Right cardiac atrium (tissue), 5 donors: ENCODE results near the gene SLC9C1. TPM values are rescaled to one million over a fixed set of nuclear protein-coding genes. Genes with fewer than 3 reads are reported as not detected.

Source experiments
- ATAC-seq, 2 donors: fragments of 200-7000 bp; cut with Tn5 transposase; one replicate each; pipeline versions ENCODE4 v1.8.0 to v1.9.1; 2020; ENCODE audit warnings: moderate library complexity in 2 of 2, mild to moderate bottlenecking in 1 of 2
- DNase-seq, 3 donors: peaks; one replicate each; pipeline ENCODE4 v3.0.0-alpha.2; 2020
- H3K27ac ChIP-seq: one replicate; pipeline ENCODE4 v1.5.1; 2013; ENCODE audit warnings: mild to moderate bottlenecking, low read length, control low read depth, moderate library complexity
- H3K27me3 ChIP-seq: one replicate; pipeline ENCODE4 v1.6.1; 2013; ENCODE audit not compliant: control insufficient read depth, insufficient read depth
- H3K4me1 ChIP-seq: one replicate; pipeline ENCODE4 v1.6.1; 2013; ENCODE audit warnings: low read length; ENCODE audit not compliant: control insufficient read depth, insufficient read depth
- H3K4me3 ChIP-seq: one replicate; pipeline ENCODE4 v1.5.1; 2013; ENCODE audit warnings: low read length, control low read depth
- H3K9me3 ChIP-seq: one replicate; pipeline ENCODE4 v1.6.1; 2013; ENCODE audit warnings: low read length; ENCODE audit not compliant: control insufficient read depth
- WGBS: extraction: QIAGEN DNeasy Blood & Tissue Kit; methylation state at CpG from one replicate; pipeline ENCODE4 v1.1.7; 2013; 5-methylcytosine and 5-hydroxymethylcytosine counted together
- intact Hi-C, 4 donors: fragments of 100-400 bp; cut with DNase I; formaldehyde crosslinking; loops; one replicate each; pipeline versions ENCODE4 v1.11.0 to v1.14.0; 2022 to 2023
- polyA plus RNA-seq: library from polyadenylated mRNA; stranded (reverse); fragments of 200-250 nt; gene quantifications from one replicate; pipeline ENCODE4 v1.2.3, GENCODE V29; 2013
- total RNA-seq, 4 donors: library from RNA; stranded (reverse); fragmentation: NEBNext Ultra II Directional; extraction: Animal tissue kit (Norgen Biotek cat#: 25700); gene quantifications; one replicate each; pipeline ENCODE4 v1.2.1, GENCODE V29; 2021
- donor health status: healthy with polysubstance abuse.
- donor health status: DM: no; HTN: yes; CAD: no.
- donor health status: DM: no; HTN: no; CAD: no.
- donor health status: DM: no; HTN: yes; CAD: no; lungs with severe emphysema.
- donor health status: DM: yes; HTN: yes; CAD: no.

Gene SLC9C1
- total and polyA plus RNA-seq, 5 donors, result 0.14 to 0.69 (median 0.31) TPM

GRCh38 chr3:112138219-112138969 is 155.6 kb downstream of the SLC9C1 start:
- peaks cover 2% of the 10 kb centered on the region for H3K4me1 ChIP-seq
- H3K9me3 ChIP-seq, result no peaks in the 10 kb centered on the region
- whole genome bisulfite sequencing, result 25% methylated on average over 1 of the region's 1 CpG
- no peak overlapping the region for H3K27ac ChIP-seq
- ATAC-seq (no peak), DNase-seq (no peak)
- no peak overlapping the region for H3K4me3 ChIP-seq
- no peaks in the 10 kb centered on the region for H3K27me3 ChIP-seq
- intact Hi-C loops, result no loop called here

- Histone ChIP-seq H3K4me3 (no peak overlapping the region), H3K27me3 (no peaks in the 10 kb centered on the region), H3K4me1 (peaks cover 2% of the 10 kb centered on the region), H3K27ac (no peak overlapping the region), H3K9me3 (no peaks in the 10 kb centered on the region)
- DNase-seq (no peak), ATAC-seq (no peak)
- WGBS, result 46% methylated on average over 4 of the region's 4 CpGs
- intact Hi-C loops, result no loop called here
Measured at GRCh38 chr3:112137781-112138180, 156.2 kb downstream of the SLC9C1 start.

- intact Hi-C loops, result no loop called here
- Histone ChIP-seq H3K27ac (no peak overlapping the region), H3K9me3 (no peaks in the 10 kb centered on the region), H3K4me1 (peaks cover 2% of the 10 kb centered on the region), H3K4me3 (no peak overlapping the region), H3K27me3 (no peaks in the 10 kb centered on the region)
- peak; percentile 31 to 34 for ATAC-seq
- 32% methylated on average over 5 of the region's 5 CpGs for WGBS
- no peak for DNase-seq
Measured at GRCh38 chr3:112136959-112137693, 156.9 kb downstream of the SLC9C1 start.

- Histone ChIP-seq H3K9me3 (no peaks in the 10 kb centered on the region), H3K27me3 (no peaks in the 10 kb centered on the region), H3K27ac (no peak overlapping the region), H3K4me1 (peaks cover 2% of the 10 kb centered on the region), H3K4me3 (no peak overlapping the region)
- intact Hi-C loops, result no loop called here
- 49% methylated on average over 1 of the region's 1 CpG for WGBS
- ATAC-seq (no peak), DNase-seq (no peak)
Measured at GRCh38 chr3:112136046-112136445, 158.0 kb downstream of the SLC9C1 start.

GRCh38 chr3:112134335-112135124 is 159.5 kb downstream of the SLC9C1 start:
- 69% methylated on average over 8 of the region's 8 CpGs for WGBS
- H3K4me1 ChIP-seq, result peaks cover 2% of the 10 kb centered on the region

GRCh38 chr3:112133626-112134334 is 160.2 kb downstream of the SLC9C1 start:
- Histone ChIP-seq H3K4me1 (peaks cover 2% of the 10 kb centered on the region), H3K27me3 (no peaks in the 10 kb centered on the region), H3K27ac (no peak overlapping the region), H3K9me3 (no peaks in the 10 kb centered on the region), H3K4me3 (no peak overlapping the region)
- 77% methylated on average over 5 of the region's 5 CpGs for WGBS
- DNase-seq, result no peak
- ATAC-seq, result no peak
- intact Hi-C loops, result no loop called here

More at GRCh38 chr3:112134335-112135124, 159.5 kb downstream of the SLC9C1 start:
- Histone ChIP-seq H3K9me3 (no peaks in the 10 kb centered on the region), H3K27ac (no peak overlapping the region), H3K4me3 (no peak overlapping the region), H3K27me3 (no peaks in the 10 kb centered on the region)
- ATAC-seq (no peak), DNase-seq (no peak)
- intact Hi-C loops, result no loop called here

GRCh38 chr3:112132975-112133448 is 161.0 kb downstream of the SLC9C1 start, which contains the start of gene GCSAM:
TSS of gene GCSAM (minus strand) at chr3:112133248. CDS start at chr3:112133120, 128 bp downstream.
- H3K27ac ChIP-seq, result no peak within 1 kb of the TSS
- peak; percentile 39 to 69 (median 68) for DNase-seq

GRCh38 chr3:112132554-112132953 is 161.5 kb downstream of the SLC9C1 start:
- DNase-seq, result no peak
- Histone ChIP-seq H3K4me3 (no peak overlapping the region), H3K27me3 (no peaks in the 10 kb centered on the region), H3K4me1 (peaks cover 2% of the 10 kb centered on the region), H3K27ac (no peak overlapping the region), H3K9me3 (no peaks in the 10 kb centered on the region)
- intact Hi-C loops, result no loop called here
- 91% methylated on average over 1 of the region's 1 CpG for WGBS
- no peak for ATAC-seq

More at GRCh38 chr3:112132975-112133448, 161.0 kb downstream of the SLC9C1 start, which contains the start of gene GCSAM:
- H3K27me3 ChIP-seq, result no peaks in the 10 kb centered on the region
- no peak within 1 kb of the TSS for H3K4me3 ChIP-seq
- H3K4me1 ChIP-seq, result peaks cover 2% of the 10 kb centered on the region
- intact Hi-C loops, result no loop called here
- 57% methylated on average over 5 of the region's 5 CpGs for WGBS
- H3K9me3 ChIP-seq, result no peaks in the 10 kb centered on the region
- peak; percentile 72 to 80 for ATAC-seq

- ATAC-seq, result no peak
- intact Hi-C loops, result no loop called here
- no peak for DNase-seq
- Histone ChIP-seq H3K4me1 (peaks cover 2% of the 10 kb centered on the region), H3K9me3 (no peaks in the 10 kb centered on the region), H3K27me3 (no peaks in the 10 kb centered on the region), H3K4me3 (no peak overlapping the region), H3K27ac (no peak overlapping the region)
- WGBS, result 96% methylated on average over 3 of the region's 3 CpGs
Measured at GRCh38 chr3:112132088-112132487, 161.9 kb downstream of the SLC9C1 start.

- H3K4me3 ChIP-seq, result no peak overlapping the region
- no peak for DNase-seq
- intact Hi-C loops, result no loop called here
- WGBS, result 94% methylated on average over 3 of the region's 3 CpGs
- H3K9me3 ChIP-seq, result no peaks in the 10 kb centered on the region
- no peaks in the 10 kb centered on the region for H3K27me3 ChIP-seq
- no peak overlapping the region for H3K27ac ChIP-seq
- peaks cover 2% of the 10 kb centered on the region for H3K4me1 ChIP-seq
- no peak for ATAC-seq
Measured at GRCh38 chr3:112131111-112131510, 162.9 kb downstream of the SLC9C1 start.
